HCT116 (cell line): ENCODE results near the gene MICAL3. TPM values are rescaled to one million over a fixed set of nuclear protein-coding genes. Genes with fewer than 3 reads are reported as not detected.

Source experiments
- ATAC-seq: fragments of 200-7000 bp; cut with Tn5 transposase; 2 replicates; pipeline ENCODE4 v1.9.1; 2020; ENCODE audit warnings: mild to moderate bottlenecking, moderate library complexity
- BruUV-seq: library from RNA; stranded (reverse); fragments of 400-500 nt; replicated peaks from 2 replicates; lab custom pipeline; 2021; lab: Mats Ljungman, UMichigan
- CTCF ChIA-PET: fragments of 300-600 bp; sonication (Branson Sonifier 250); formaldehyde crosslinking; loops from one replicate; lab custom pipeline; 2021; ENCODE audit warnings: antibody characterized with exemption; lab: Charles Lee
- POLR2A ChIA-PET: fragments of 300-600, 350-600 bp; sonication (Branson Sonifier 250); formaldehyde crosslinking; loops from one replicate; lab custom pipeline; 2021; ENCODE audit warnings: antibody characterized with exemption; lab: Charles Lee
- RAD21 ChIA-PET, 2 experiments: fragments of 300-600 bp; sonication (Branson Sonifier 250); formaldehyde crosslinking; loops; one replicate each; lab custom pipeline; 2023; ENCODE audit warnings: low total read pairs in 2 of 2; ENCODE audit not compliant: uncharacterized antibody in 2 of 2, unreplicated experiment in 2 of 2, low non-redundant PET in 1 of 2; lab: Charles Lee
- DNase-seq: peaks from one replicate; pipeline ENCODE4 v3.0.0-alpha.2; 2010; ENCODE audit warnings: low read depth, low spot score
- H2AFZ ChIP-seq: fragments of 200-600 bp; shearing (Covaris generic), sonication (generic); 2 replicates; pipeline ENCODE4 v1.6.1; 2017; ENCODE audit warnings: low read depth, mixed run types, mixed read lengths, antibody characterized with exemption, low read length; ENCODE audit not compliant: poor library complexity, severe bottlenecking
- H3K27ac ChIP-seq: 2 replicates; pipeline ENCODE4 v1.5.1; 2012; ENCODE audit warnings: low read depth, low read length
- H3K27me3 ChIP-seq: fragments of 200-600 bp; sonication (generic); 2 replicates; pipeline ENCODE4 v1.6.1; 2016; ENCODE audit warnings: mixed run types, low read length, mixed read lengths; ENCODE audit not compliant: insufficient read depth
- H3K36me3 ChIP-seq, 2 experiments: fragments of 200-500 bp in 1 of 2; fragments of 200-600 bp in 1 of 2; sonication (Bioruptor generic) in 1 of 2; sonication (generic) in 1 of 2; 2 replicates each; pipeline versions ENCODE4 v1.5.1 to v1.6.1; 2014 to 2016; ENCODE audit warnings: low read length in 2 of 2, inconsistent platforms in 1 of 2, mixed read lengths in 1 of 2, mixed run types in 1 of 2; ENCODE audit not compliant: insufficient read depth in 2 of 2, control insufficient read depth in 1 of 2
- H3K4me1 ChIP-seq, 2 experiments: fragments of 200-600 bp in 1 of 2; sonication (generic) in 1 of 2; 2 replicates each; pipeline versions ENCODE4 v1.5.1 to v1.6.1; 2012 to 2017; ENCODE audit warnings: low read length in 2 of 2, inconsistent platforms in 1 of 2, mild to moderate bottlenecking in 1 of 2, mixed read lengths in 1 of 2, mixed run types in 1 of 2, moderate library complexity in 1 of 2; ENCODE audit not compliant: insufficient read depth in 2 of 2, control insufficient read depth in 1 of 2
- H3K4me2 ChIP-seq: fragments of 200-600 bp; sonication (generic); 2 replicates; pipeline ENCODE4 v1.6.1; 2017; ENCODE audit warnings: mixed run types, low read length, mixed read lengths
- H3K4me3 ChIP-seq, 2 experiments: fragments of 200-600 bp in 1 of 2; sonication (generic) in 1 of 2; replicated peaks in 1 of 2; 2 replicates each; pipeline ENCODE4 v1.5.1; 2011 to 2016; ENCODE audit warnings: low read length in 2 of 2, control low read depth in 1 of 2, low read depth in 1 of 2, mild to moderate bottlenecking in 1 of 2, mixed read lengths in 1 of 2, mixed run types in 1 of 2
- H3K79me2 ChIP-seq: fragments of 200-600 bp; sonication (generic); 2 replicates; pipeline ENCODE4 v1.6.1; 2017; ENCODE audit warnings: mild to moderate bottlenecking, mixed run types, low read length, moderate library complexity, mixed read lengths; ENCODE audit not compliant: insufficient read depth
- H3K9ac ChIP-seq: fragments of 200-600 bp; sonication (generic); 2 replicates; pipeline ENCODE4 v1.6.1; 2016; ENCODE audit warnings: low read length, mixed read lengths
- H3K9me2 ChIP-seq: fragments of 200-600 bp; sonication (generic), shearing (Covaris generic); 2 replicates; pipeline ENCODE4 v1.6.1; 2017; ENCODE audit warnings: mixed run types, mild to moderate bottlenecking, moderate library complexity; ENCODE audit not compliant: insufficient read depth
- H3K9me3 ChIP-seq, 2 experiments: fragments of 200-500 bp in 1 of 2; fragments of 200-600 bp in 1 of 2; sonication (Bioruptor generic) in 1 of 2; sonication (generic) in 1 of 2; 2 replicates each; pipeline ENCODE4 v1.6.1; 2014 to 2017; ENCODE audit warnings: low read length in 2 of 2, mixed read lengths in 2 of 2, inconsistent platforms in 1 of 2, low read depth in 1 of 2, mild to moderate bottlenecking in 1 of 2, mixed run types in 1 of 2, moderate library complexity in 1 of 2; ENCODE audit not compliant: control insufficient read depth in 1 of 2, insufficient read depth in 1 of 2
- H4K20me1 ChIP-seq: fragments of 200-600 bp; sonication (generic), shearing (Covaris generic); 2 replicates; pipeline ENCODE4 v1.6.1; 2017; ENCODE audit warnings: mixed run types, mild to moderate bottlenecking, moderate library complexity; ENCODE audit not compliant: insufficient read depth
- ATF3 ChIP-seq: IDR thresholded peaks from 2 replicates; pipeline ENCODE4 v1.6.1; 2012
- CBX3 ChIP-seq: IDR thresholded peaks from 2 replicates; pipeline ENCODE4 v1.6.1; 2012; ENCODE audit warnings: low read depth
- CEBPB ChIP-seq: IDR thresholded peaks from 2 replicates; pipeline ENCODE4 v1.6.1; 2012; ENCODE audit warnings: low read depth
- CTCF ChIP-seq, 3 experiments: fragments of 200-600 bp in 1 of 3; sonication (generic) in 1 of 3; IDR thresholded peaks in 2 of 3; conservative IDR thresholded peaks in 1 of 3; 2 replicates each; pipeline ENCODE4 v1.5.1; 2012 to 2017; ENCODE audit warnings: low read depth in 2 of 3, low read length in 2 of 3, antibody characterized with exemption in 1 of 3, borderline replicate concordance in 1 of 3, control low read depth in 1 of 3, mild to moderate bottlenecking in 1 of 3, mixed read lengths in 1 of 3, mixed run types in 1 of 3, moderate library complexity in 1 of 3; ENCODE audit not compliant: insufficient read depth in 1 of 3
- EGR1 ChIP-seq: IDR thresholded peaks from 2 replicates; pipeline ENCODE4 v1.6.1; 2012; ENCODE audit warnings: low read depth
- EZH2 ChIP-seq: fragments of 200-600 bp; sonication (generic); IDR thresholded peaks from 2 replicates; pipeline ENCODE4 v1.6.1; 2017; ENCODE audit warnings: antibody characterized with exemption, mixed run types
- EZH2phosphoT487 ChIP-seq: fragments of 200-600 bp; IDR thresholded peaks from 2 replicates; pipeline ENCODE4 v1.6.1; 2018; ENCODE audit warnings: antibody characterized with exemption, borderline replicate concordance
- FOSL1 ChIP-seq: IDR thresholded peaks from 2 replicates; pipeline ENCODE4 v1.6.1; 2012; ENCODE audit warnings: low read depth
- JUND ChIP-seq: IDR thresholded peaks from 2 replicates; pipeline ENCODE4 v1.6.1; 2012
- MAX ChIP-seq: IDR thresholded peaks from 2 replicates; pipeline ENCODE4 v1.6.1; 2012
- POLR2AphosphoS5 ChIP-seq: IDR thresholded peaks from 2 replicates; pipeline ENCODE4 v1.6.1; 2011; ENCODE audit warnings: mild to moderate bottlenecking, low read depth, low read length, moderate library complexity
- RAD21 ChIP-seq: IDR thresholded peaks from 2 replicates; pipeline ENCODE4 v1.6.1; 2012; ENCODE audit warnings: low read depth, mild to moderate bottlenecking
- REST ChIP-seq: IDR thresholded peaks from 2 replicates; pipeline ENCODE4 v1.6.1; 2012; ENCODE audit warnings: low read depth
- SIN3A ChIP-seq: IDR thresholded peaks from 2 replicates; pipeline ENCODE4 v1.6.1; 2012; ENCODE audit warnings: low read depth
- SRF ChIP-seq: IDR thresholded peaks from 2 replicates; pipeline ENCODE4 v1.6.1; 2012; ENCODE audit warnings: low read depth
- YY1 ChIP-seq: IDR thresholded peaks from 2 replicates; pipeline ENCODE4 v1.6.1; 2011; ENCODE audit warnings: low read length, low read depth, moderate library complexity, mild to moderate bottlenecking; ENCODE audit not compliant: insufficient replicate concordance; ENCODE audit errors: extremely low read depth
- ZBTB33 ChIP-seq: IDR thresholded peaks from 2 replicates; pipeline ENCODE4 v1.6.1; 2011; ENCODE audit warnings: mild to moderate bottlenecking, low read length, moderate library complexity; ENCODE audit not compliant: insufficient replicate concordance; ENCODE audit errors: extremely low read depth
- ZFX ChIP-seq: fragments of 450-650 bp; IDR thresholded peaks from 2 replicates; pipeline ENCODE4 v1.6.1; 2017
- ZNF274 ChIP-seq: fragments of 200-500 bp; sonication (Bioruptor generic); IDR thresholded peaks from 2 replicates; pipeline ENCODE4 v1.6.1; 2014; ENCODE audit warnings: mild to moderate bottlenecking, low read depth, low read length, inconsistent platforms
- intact Hi-C: fragments of 100-400 bp; cut with micrococcal nuclease; formaldehyde crosslinking; loops from 2 replicates; pipeline ENCODE4 v1.10.0; 2022
- total RNA-seq: library from RNA; stranded (reverse); gene quantifications from one replicate; pipeline ENCODE4 v1.2.1, GENCODE V29; 2021; ENCODE audit not compliant: unreplicated experiment

The MICAL3 gene
- total RNA-seq, 1 experiment from 2014 or later, result 30.8 TPM

- Histone ChIP-seq H4K20me1 (no peaks in the 10 kb centered on the region), H3K9me3 (no peaks in the 10 kb centered on the region), H3K9me2 (no peaks in the 10 kb centered on the region), H2AFZ (no peak overlapping the region), H3K27me3 (no peaks in the 10 kb centered on the region), H3K4me3 (no peak overlapping the region), H3K27ac (no peak overlapping the region), H3K36me3 (no peaks in the 10 kb centered on the region), H3K9ac (no peak overlapping the region), H3K4me1 (peaks cover 29 to 40% of the 10 kb centered on the region in 2 experiments), H3K4me2 (no peak overlapping the region), H3K79me2 (no peaks in the 10 kb centered on the region)
- TF ChIP-seq CEBPB (no peak), EGR1 (no peak), ZFX (no peak), MAX (no peak), ZNF274 (no peak), FOSL1 (no peak), ATF3 (no peak), RAD21 (no peak), CTCF (IDR thresholded peaks at IDR 0.05 in 2 of 3, conservative IDR thresholded peaks at IDR 0.05 in 1 of 3; ENCODE audit: borderline replicate concordance in 1 of 3, insufficient read depth in 1 of 3, low read depth in 2 of 3, low read length in 2 of 3) (no peak), REST (no peak), EZH2 (no peak), CBX3 (no peak), JUND (no peak), ZBTB33 (no peak), SIN3A (no peak), SRF (no peak), POLR2AphosphoS5 (no peak), YY1 (no peak), EZH2phosphoT487 (no peak)
- intact Hi-C loops, result no loop called here
- BruUV-seq, result no TSS peak
- ATAC-seq (no peak), DNase-seq (no peak)
- ChIA-PET POLR2A (interaction anchor here (0.6 kb wide), 1 partner anchor 27 kb away, joined by 3 read pairs; no protein-coding TSS in a partner anchor), RAD21 (no interaction called here), CTCF (interaction anchor here (1.3 kb wide), 1 partner anchor 47 kb away, joined by 4 read pairs; no protein-coding TSS in a partner anchor)
These were observed 4.6 kb upstream of the MICAL3 start for GRCh38 chr22:18028817-18029527.
